Urinary bladder (tissue), 4 donors: ENCODE measurements around the gene PTBP3. TPM values are rescaled to one million over a fixed set of nuclear protein-coding genes. Genes with fewer than 3 reads are reported as not detected.
"Not testable (repeated sequence)": the region's sequence is repeated elsewhere in the genome, so short reads cannot be mapped to it uniquely, and the experiment has no call there.

Experiments used
- DNase-seq: peaks from one replicate; pipeline ENCODE4 v3.0.0-alpha.2; 2015; ENCODE audit errors: extremely low spot score
- H3K27ac ChIP-seq: one replicate; pipeline ENCODE4 v1.5.1; 2013; ENCODE audit warnings: low read depth, mild to moderate bottlenecking, moderate library complexity
- H3K36me3 ChIP-seq: one replicate; pipeline ENCODE4 v1.6.1; 2013; ENCODE audit warnings: mild to moderate bottlenecking, moderate library complexity; ENCODE audit not compliant: insufficient read depth
- H3K4me1 ChIP-seq: one replicate; pipeline ENCODE4 v1.6.1; 2013; ENCODE audit warnings: mild to moderate bottlenecking, moderate library complexity; ENCODE audit not compliant: insufficient read depth
- H3K4me3 ChIP-seq: one replicate; pipeline ENCODE4 v1.5.1; 2013; ENCODE audit warnings: low read depth, low read length
- WGBS: extraction: QIAGEN DNeasy Blood & Tissue Kit; methylation state at CpG from one replicate; pipeline ENCODE4 v1.1.7; 2013; 5-methylcytosine and 5-hydroxymethylcytosine counted together
- polyA plus RNA-seq: library from polyadenylated mRNA; stranded (reverse); fragments of 200-250 nt; gene quantifications from one replicate; pipeline ENCODE4 v1.2.3, GENCODE V29; 2013
- total RNA-seq: library from RNA; depleted of rRNA; stranded (reverse); fragments of >200 nt; gene quantifications from one replicate; pipeline ENCODE4 v1.2.3, GENCODE V29; 2014
- donor health status: healthy with polysubstance abuse.
- donor health status: healthy.

Gene PTBP3
- total RNA-seq (59.9 TPM), polyA plus RNA-seq (12.0 TPM)

- peak within 1 kb of the TSS; percentile 99 for H3K27ac ChIP-seq
- H3K4me3 ChIP-seq = peak within 1 kb of the TSS; percentile 60
- peaks cover 2% of the 10 kb centered on the region for H3K4me1 ChIP-seq
- no peaks in the 10 kb centered on the region for H3K36me3 ChIP-seq
- WGBS = under 1% methylated on average over 90 of the region's 90 CpGs
- no peak for DNase-seq
These were observed at the start of gene PTBP3 for GRCh38 chr9:112332977-112333638. PTBP3 (minus strand) TSS chr9:112333619; CDS start chr9:112297865, 35,754 bp downstream.

DNA sequence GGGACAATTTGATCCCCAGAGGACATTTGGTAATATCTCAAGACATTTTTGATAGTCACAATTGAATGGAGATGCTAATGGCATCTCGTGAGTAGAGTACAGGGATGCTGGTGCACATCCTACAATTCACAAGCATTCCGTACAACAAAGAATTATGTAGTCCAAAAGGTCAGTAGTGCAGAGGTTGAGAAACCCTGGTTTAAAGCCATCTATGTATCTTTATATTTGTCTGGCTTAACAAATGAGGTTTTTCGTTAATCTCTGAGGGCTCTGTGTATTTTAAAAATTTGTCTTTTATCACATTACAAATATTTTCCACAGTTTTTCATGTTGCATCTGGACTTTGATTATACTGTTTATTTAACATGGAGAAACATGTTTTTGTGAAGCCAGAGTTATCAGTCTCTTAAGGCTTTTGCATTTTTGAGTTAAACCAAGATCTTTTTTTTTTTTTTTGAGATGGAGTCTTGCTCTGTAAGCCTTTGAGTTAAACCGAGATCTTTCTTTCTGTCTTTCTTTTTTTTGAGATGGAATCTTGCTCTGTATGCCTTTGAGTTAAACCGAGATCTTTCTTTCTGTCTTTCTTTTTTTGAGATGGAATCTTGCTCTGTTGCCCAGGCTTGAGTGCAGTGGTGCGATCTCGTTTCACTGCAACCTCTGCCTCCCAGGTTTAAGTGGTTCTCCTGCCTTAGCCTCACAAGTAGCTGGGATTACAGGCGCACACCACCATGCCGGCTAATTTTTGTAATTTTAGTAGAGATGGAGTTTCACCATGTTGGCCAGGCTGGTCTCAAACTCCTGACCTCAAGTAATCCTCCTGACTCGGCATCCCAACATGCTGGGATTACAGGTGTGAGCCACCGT is 49.3 kb upstream of the PTBP3 start:
- H3K4me3 ChIP-seq = no peak overlapping the region
- peaks cover 2% of the 10 kb centered on the region for H3K36me3 ChIP-seq
- H3K27ac ChIP-seq = no peak overlapping the region
- DNase-seq = no peak
- no peaks in the 10 kb centered on the region for H3K4me1 ChIP-seq
- 64% methylated on average over 11 of the region's 11 CpGs for WGBS

DNA sequence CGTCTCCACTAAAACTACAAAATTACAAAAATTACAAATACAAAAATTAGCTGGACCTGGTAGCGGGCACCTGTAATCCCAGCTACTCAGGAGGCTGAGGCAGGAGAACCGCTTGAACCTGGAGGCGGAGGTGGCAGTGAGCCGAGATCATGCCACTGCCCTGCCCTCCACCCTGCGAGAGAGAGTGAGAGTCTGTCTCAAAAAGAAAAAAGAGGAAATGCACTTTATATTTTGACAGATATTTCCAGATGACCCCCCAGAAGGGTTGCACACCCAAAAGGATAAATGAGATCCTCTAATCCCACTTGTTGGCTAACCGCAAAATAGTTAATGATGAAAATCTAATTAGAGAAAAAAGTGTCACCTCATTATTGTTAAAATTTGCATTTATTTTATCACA is 48.6 kb upstream of the PTBP3 start:
- H3K27ac ChIP-seq = no peak overlapping the region
- no peaks in the 10 kb centered on the region for H3K4me1 ChIP-seq
- WGBS = 90% methylated on average over 7 of the region's 7 CpGs

GRCh38 chr9:112380825-112381221 is 47.4 kb upstream of the PTBP3 start:
- no peak for DNase-seq
- WGBS = 39% methylated on average over 7 of the region's 7 CpGs
- no peaks in the 10 kb centered on the region for H3K4me1 ChIP-seq
- H3K4me3 ChIP-seq = peak overlapping the region; percentile 87
- H3K27ac ChIP-seq = peak overlapping the region; percentile 99
- H3K36me3 ChIP-seq = no peaks in the 10 kb centered on the region

More for the DNA sequence above, 48.6 kb upstream of the PTBP3 start:
- no peak for DNase-seq
- Histone ChIP-seq H3K36me3 (no peaks in the 10 kb centered on the region), H3K4me3 (no peak overlapping the region)

DNA sequence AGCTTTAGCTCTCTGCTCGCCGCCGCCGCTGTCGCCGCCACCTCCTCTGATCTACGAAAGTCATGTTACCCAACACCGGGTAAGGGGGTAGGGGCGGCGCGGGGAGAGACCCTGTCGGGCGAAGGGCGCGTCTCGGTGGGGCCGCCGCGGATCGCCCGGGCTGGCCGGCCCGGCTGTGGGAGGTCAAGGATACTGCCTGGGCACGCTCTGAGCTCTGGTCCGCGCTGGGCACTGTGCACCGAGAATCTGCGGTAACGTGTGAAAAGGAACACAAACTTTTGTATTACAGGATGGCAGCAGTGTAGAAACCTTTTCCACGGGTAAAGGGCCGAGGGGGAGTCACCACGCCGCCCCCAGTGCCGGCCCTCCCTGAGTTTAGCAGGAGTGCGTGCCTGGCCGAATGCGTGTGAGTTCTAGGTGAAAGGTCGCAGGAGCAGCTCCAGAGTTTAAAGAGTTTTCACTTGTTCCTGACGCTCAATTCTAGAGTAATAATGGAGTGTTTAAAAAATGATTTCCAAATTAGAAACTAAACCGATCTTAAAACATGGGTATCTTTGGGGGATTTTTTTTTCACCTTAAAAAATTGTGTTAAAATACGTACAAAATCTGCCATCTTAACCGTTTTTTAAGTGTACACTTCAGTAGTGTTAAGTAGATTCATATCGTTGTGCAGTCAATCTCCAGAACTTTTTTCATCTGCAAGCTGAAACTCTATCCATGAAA is 46.8 kb upstream of the PTBP3 start, which contains the start of gene HSDL2:
HSDL2 (plus strand) TSS at position 7 of the 723 bp plus-strand sequence; CDS start at position 63, 56 bp downstream.
- WGBS = under 1% methylated on average over 43 of the region's 43 CpGs
- peak within 1 kb of the TSS; percentile 99 for H3K27ac ChIP-seq
- H3K4me1 ChIP-seq = no peaks in the 10 kb centered on the region
- DNase-seq = no peak
- H3K36me3 ChIP-seq = no peaks in the 10 kb centered on the region
- H3K4me3 ChIP-seq = peak within 1 kb of the TSS; percentile 87

DNA sequence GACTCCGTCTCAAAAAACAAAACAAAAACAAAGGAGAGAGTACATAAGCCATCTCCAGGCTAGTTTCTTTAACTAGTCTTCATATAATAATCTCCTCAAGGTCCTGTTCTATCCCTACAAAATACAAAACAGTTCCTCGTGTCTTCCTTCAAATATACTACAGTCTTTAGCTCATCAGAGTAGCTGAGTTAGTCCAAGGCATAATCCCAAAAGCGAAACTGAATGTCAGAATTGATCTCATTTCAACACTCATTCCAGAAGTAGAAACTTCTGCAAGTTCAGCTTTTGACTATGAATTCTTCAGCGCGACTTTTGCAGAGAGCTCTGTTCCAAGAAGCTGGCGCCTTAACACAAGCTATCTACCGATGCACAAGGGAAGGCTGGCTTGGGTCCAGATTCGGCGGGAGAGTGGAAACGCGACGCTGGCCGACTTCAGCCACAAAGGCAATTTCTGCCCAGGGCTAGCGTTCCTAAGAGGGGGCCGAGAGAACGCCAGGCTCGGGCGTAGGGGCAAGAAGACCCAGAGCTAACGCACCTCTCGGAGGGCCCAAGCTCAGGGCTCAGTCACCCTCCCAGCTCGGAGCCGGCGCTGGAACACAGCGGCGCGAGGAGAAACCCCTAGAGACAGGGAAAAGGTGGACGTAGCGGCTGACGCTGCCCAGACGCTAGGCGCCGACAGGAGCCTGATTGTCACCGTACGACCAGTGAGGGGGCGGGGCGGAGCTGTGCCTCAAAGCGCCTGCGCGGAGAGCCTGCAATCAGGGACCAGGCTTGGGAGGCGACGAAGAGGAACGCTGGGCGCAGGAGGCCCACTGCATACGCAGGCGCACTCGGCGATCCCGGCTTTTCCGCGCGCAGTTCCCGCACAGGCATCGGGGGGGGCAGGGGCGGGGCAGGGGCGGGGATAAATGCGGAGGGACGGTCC is 46.0 kb upstream of the PTBP3 start:
- DNase-seq = peak; percentile 95
- no peaks in the 10 kb centered on the region for H3K4me1 ChIP-seq
- H3K27ac ChIP-seq = peak overlapping the region; percentile 99
- under 1% methylated on average over 57 of the region's 57 CpGs for WGBS
- peak overlapping the region; percentile 87 for H3K4me3 ChIP-seq
- no peaks in the 10 kb centered on the region for H3K36me3 ChIP-seq

GRCh38 chr9:112378328-112379176 is 45.1 kb upstream of the PTBP3 start:
- Histone ChIP-seq H3K36me3 (peaks cover 3% of the 10 kb centered on the region), H3K4me1 (no peaks in the 10 kb centered on the region), H3K4me3 (peak overlapping the region; percentile 87), H3K27ac (peak overlapping the region; percentile 93)
- 28% methylated on average over 27 of the region's 27 CpGs for WGBS
- DNase-seq = no peak

- DNase-seq = no peak
- WGBS = 89% methylated on average over 1 of the region's 1 CpG
- Histone ChIP-seq H3K4me1 (no peaks in the 10 kb centered on the region), H3K27ac (no peak overlapping the region), H3K36me3 (peaks cover 3% of the 10 kb centered on the region), H3K4me3 (no peak overlapping the region)
These were observed 44.4 kb upstream of the PTBP3 start for GRCh38 chr9:112377684-112378327.

- Histone ChIP-seq H3K4me1 (no peaks in the 10 kb centered on the region), H3K4me3 (no peak overlapping the region), H3K36me3 (peaks cover 3% of the 10 kb centered on the region), H3K27ac (no peak overlapping the region)
- WGBS = 54% methylated on average over 2 of the region's 2 CpGs
- no peak for DNase-seq
These were observed 43.7 kb upstream of the PTBP3 start for GRCh38 chr9:112377087-112377486.

DNA sequence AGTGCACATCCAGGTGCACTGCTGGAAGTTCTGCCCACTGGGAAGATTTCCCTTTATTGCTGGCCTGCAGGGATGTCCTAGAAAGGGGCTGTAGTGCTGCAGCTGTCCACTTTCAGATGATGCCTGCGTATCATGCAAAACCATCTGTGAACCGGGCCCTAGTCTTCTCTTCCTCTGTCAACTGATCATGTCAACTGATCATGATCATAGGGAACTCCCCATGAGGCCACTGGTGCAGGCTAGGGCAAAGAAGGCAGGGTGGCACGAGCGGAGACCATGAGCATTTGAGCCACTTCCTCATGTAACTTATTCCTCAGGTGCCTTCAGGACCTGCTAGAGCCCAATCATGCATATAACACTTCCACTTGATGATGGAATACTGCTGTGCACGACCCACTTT is 41.9 kb upstream of the PTBP3 start:
- H3K4me3 ChIP-seq = no peak overlapping the region
- H3K36me3 ChIP-seq = peaks cover 5% of the 10 kb centered on the region
- WGBS = 94% methylated on average over 5 of the region's 5 CpGs
- no peak for DNase-seq
- H3K27ac ChIP-seq = no peak overlapping the region
- H3K4me1 ChIP-seq = no peaks in the 10 kb centered on the region

GRCh38 chr9:112374232-112374631 is 40.8 kb upstream of the PTBP3 start:
- not testable (repeated sequence) for DNase-seq, H3K36me3 ChIP-seq, H3K4me3 ChIP-seq, H3K27ac ChIP-seq, H3K4me1 ChIP-seq
- 97% methylated on average over 2 of the region's 2 CpGs for WGBS

DNA sequence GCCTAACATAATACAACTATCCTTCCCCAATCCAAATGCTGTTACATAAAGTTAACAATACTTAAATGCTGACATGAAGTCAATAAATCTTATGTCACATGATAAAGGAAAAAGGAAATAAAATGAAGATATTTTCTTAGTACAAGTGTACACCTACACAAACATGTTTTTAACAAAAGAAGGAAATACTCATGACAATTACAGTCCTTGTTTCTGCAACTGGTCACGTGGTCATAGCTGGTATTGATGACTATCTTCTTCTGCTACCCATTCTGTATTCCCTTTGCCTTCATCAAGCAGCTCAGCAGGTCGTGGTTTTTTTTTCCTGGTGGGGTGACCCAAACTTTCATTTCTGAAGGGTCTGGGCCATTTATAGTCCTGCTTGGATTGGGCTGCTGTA is 40.2 kb upstream of the PTBP3 start:
- WGBS = 83% methylated on average over 2 of the region's 2 CpGs

More for the DNA sequence above, 40.2 kb upstream of the PTBP3 start:
- not testable (repeated sequence) for H3K4me3 ChIP-seq, H3K4me1 ChIP-seq, H3K27ac ChIP-seq, DNase-seq, H3K36me3 ChIP-seq
